CD14-positive monocyte (primary cell): ENCODE results near the gene HS3ST4. TPM values are rescaled to one million over a fixed set of nuclear protein-coding genes. Genes with fewer than 3 reads are reported as not detected.

ENCODE experiments used
- DNase-seq, 3 donors: peaks; one replicate each; pipeline ENCODE4 v3.0.0-alpha.2; 2011 to 2022
- H2AFZ ChIP-seq: 2 replicates; pipeline ENCODE4 v1.6.0; 2012; ENCODE audit warnings: mild to moderate bottlenecking, low read depth, low read length, inconsistent platforms; ENCODE audit not compliant: insufficient read depth, poor library complexity, severe bottlenecking
- H3K27ac ChIP-seq, 2 donors: 1 replicate in 1 of 2; 2 replicates in 1 of 2; pipeline ENCODE4 v1.5.1; 2012 to 2013; ENCODE audit warnings: low read length in 2 of 2, control low read depth in 1 of 2, inconsistent platforms in 1 of 2, low read depth in 1 of 2, mild to moderate bottlenecking in 1 of 2
- H3K27me3 ChIP-seq, 2 donors: one replicate each; pipeline versions ENCODE4 v1.6.0 to v1.6.1; 2011 to 2013; ENCODE audit warnings: low read length in 2 of 2; ENCODE audit not compliant: control insufficient read depth in 2 of 2, insufficient read depth in 2 of 2
- H3K36me3 ChIP-seq, 2 donors: replicated peaks in 1 of 2; 1 replicate in 1 of 2; 2 replicates in 1 of 2; pipeline versions ENCODE4 v1.5.1 to v1.6.1; 2012 to 2013; ENCODE audit warnings: low read length in 2 of 2, control low read depth in 1 of 2, inconsistent platforms in 1 of 2, mild to moderate bottlenecking in 1 of 2; ENCODE audit not compliant: insufficient read depth in 2 of 2, control insufficient read depth in 1 of 2
- H3K4me1 ChIP-seq, 2 donors: 1 replicate in 1 of 2; 2 replicates in 1 of 2; pipeline versions ENCODE4 v1.5.1 to v1.6.1; 2012 to 2013; ENCODE audit warnings: low read length in 2 of 2, control low read depth in 1 of 2, inconsistent platforms in 1 of 2, mild to moderate bottlenecking in 1 of 2, moderate library complexity in 1 of 2; ENCODE audit not compliant: insufficient read depth in 2 of 2, control insufficient read depth in 1 of 2
- H3K4me2 ChIP-seq: replicated peaks from 2 replicates; pipeline ENCODE3; 2012; ENCODE audit warnings: low read length, moderate library complexity, mild to moderate bottlenecking; ENCODE audit not compliant: poor library complexity, severe bottlenecking; ENCODE audit errors: extremely low read depth
- H3K4me3 ChIP-seq, 3 experiments: fragments of 200-600 bp in 1 of 3; sonication (generic) in 1 of 3; replicated peaks in 1 of 3; 1 replicate in 2 of 3; 2 replicates in 1 of 3; pipeline ENCODE4 v1.5.1; 2011 to 2013; ENCODE audit warnings: low read length in 3 of 3, mild to moderate bottlenecking in 3 of 3, control low read depth in 2 of 3, low read depth in 2 of 3, inconsistent platforms in 1 of 3, moderate library complexity in 1 of 3
- H3K79me2 ChIP-seq: 2 replicates; pipeline ENCODE4 v1.6.0; 2012; ENCODE audit warnings: mild to moderate bottlenecking, control low read depth, inconsistent platforms, low read length, moderate library complexity; ENCODE audit not compliant: insufficient read depth
- H3K9ac ChIP-seq: 2 replicates; pipeline ENCODE4 v1.6.0; 2017; ENCODE audit warnings: low read length, mild to moderate bottlenecking; ENCODE audit not compliant: insufficient read depth, poor library complexity, severe bottlenecking
- H3K9me3 ChIP-seq, 2 donors: replicated peaks in 1 of 2; 1 replicate in 1 of 2; 2 replicates in 1 of 2; pipeline versions ENCODE4 v1.5.1 to v1.6.1; 2012 to 2013; ENCODE audit warnings: low read length in 2 of 2, control low read depth in 1 of 2; ENCODE audit not compliant: control insufficient read depth in 1 of 2, insufficient read depth in 1 of 2
- H4K20me1 ChIP-seq: 2 replicates; pipeline ENCODE4 v1.6.0; 2012; ENCODE audit warnings: mild to moderate bottlenecking, low read length, control low read depth, moderate library complexity; ENCODE audit not compliant: insufficient read depth
- H3K27ac Mint-ChIP-seq, 7 donors: one replicate each; pipeline ENCODE4 v1.8.0; 2020; ENCODE audit warnings: mild to moderate bottlenecking in 7 of 7, mixed read lengths in 7 of 7, moderate library complexity in 6 of 7, inconsistent platforms in 2 of 7
- H3K27me3 Mint-ChIP-seq, 3 donors: one replicate each; pipeline ENCODE4 v1.8.0; 2021 to 2022; ENCODE audit warnings: low read depth in 3 of 3, mild to moderate bottlenecking in 3 of 3, mixed read lengths in 3 of 3, moderate library complexity in 3 of 3, inconsistent platforms in 1 of 3
- H3K36me3 Mint-ChIP-seq, 2 donors: one replicate each; pipeline ENCODE4 v1.8.0; 2020; ENCODE audit warnings: mixed read lengths in 2 of 2, inconsistent platforms in 1 of 2, mild to moderate bottlenecking in 1 of 2
- H3K4me1 Mint-ChIP-seq: one replicate; pipeline ENCODE4 v1.8.0; 2020; ENCODE audit warnings: mild to moderate bottlenecking, mixed read lengths
- H3K4me3 Mint-ChIP-seq, 2 donors: one replicate each; pipeline ENCODE4 v1.8.0; 2020; ENCODE audit warnings: mild to moderate bottlenecking in 2 of 2, mixed read lengths in 2 of 2, moderate library complexity in 1 of 2
- H3K9me3 Mint-ChIP-seq, 7 donors: one replicate each; pipeline ENCODE4 v1.8.0; 2020 to 2022; ENCODE audit warnings: mixed read lengths in 7 of 7, mild to moderate bottlenecking in 6 of 7, moderate library complexity in 6 of 7, inconsistent platforms in 2 of 7
- CTCF ChIP-seq: fragments of 200-600 bp; IDR thresholded peaks from one replicate; pipeline ENCODE4 v1.8.0; 2022; ENCODE audit warnings: antibody characterized with exemption, mild to moderate bottlenecking
- WGBS: methylation state at CpG from one replicate; pipeline ENCODE4 v1.1.5; 2013; ENCODE audit warnings: missing lambda C conversion rate; ENCODE audit not compliant: insufficient coverage; 5-methylcytosine and 5-hydroxymethylcytosine counted together
- intact Hi-C, 2 donors: fragments of 100-400 bp; cut with micrococcal nuclease; formaldehyde crosslinking; loops; one replicate each; pipeline versions ENCODE4 v1.15.0 to v1.15.1; 2023
- polyA plus RNA-seq, 3 donors: library from polyadenylated mRNA; depleted of rRNA in 1 of 3; unstranded in 2 of 3; stranded (reverse) in 1 of 3; fragments of 300-500 nt in 2 of 3; fragments of >200 nt in 1 of 3; fragmentation: Illumina TruSeq in 2 of 3; gene quantifications; 1 replicate in 2 of 3; 2 replicates in 1 of 3; pipeline ENCODE4 v1.2.3, GENCODE V29; 2012 to 2021

Gene HS3ST4
- polyA plus RNA-seq, 3 donors: not detected

GRCh38 chr16:25656639-25657038 is 35.1 kb upstream of the HS3ST4 start:
- Mint-ChIP-seq H3K36me3 (no peaks in the 10 kb centered on the region), H3K27me3 (peaks cover 0 to 2% (median 0%) of the 10 kb centered on the region in 3 donors), H3K27ac (no peak overlapping the region), H3K4me3 (no peak overlapping the region), H3K9me3 (peaks cover 0 to 9% (median 2%) of the 10 kb centered on the region in 7 donors), H3K4me1 (no peaks in the 10 kb centered on the region)
- intact Hi-C loops: loop anchor here in 1 of 2 donors (10.0 kb wide), 1 partner anchor 62 kb away; no protein-coding TSS in a partner anchor
- Histone ChIP-seq H4K20me1 (no peaks in the 10 kb centered on the region), H3K4me1 (no peaks in the 10 kb centered on the region), H3K4me3 (no peak overlapping the region), H3K9ac (no peak overlapping the region), H3K9me3 (no peaks in the 10 kb centered on the region), H3K36me3 (no peaks in the 10 kb centered on the region), H3K4me2 (no peak overlapping the region), H3K79me2 (no peaks in the 10 kb centered on the region), H2AFZ (no peak overlapping the region), H3K27ac (no peak overlapping the region), H3K27me3 (no peaks in the 10 kb centered on the region)
- no CpG with 5 or more reads among the region's 2 CpGs for WGBS
- no peak for TF ChIP-seq CTCF
- DNase-seq: no peak

- no peak overlapping the region for H3K4me3 Mint-ChIP-seq
- TF ChIP-seq CTCF: no peak
Measured at GRCh38 chr16:25676820-25677219, 14.9 kb upstream of the HS3ST4 start.

More at GRCh38 chr16:25676820-25677219, 14.9 kb upstream of the HS3ST4 start:
- Histone ChIP-seq H2AFZ (no peak overlapping the region), H3K9ac (no peak overlapping the region), H3K79me2 (no peaks in the 10 kb centered on the region), H3K4me2 (no peak overlapping the region), H3K4me1 (no peaks in the 10 kb centered on the region), H3K36me3 (no peaks in the 10 kb centered on the region), H4K20me1 (no peaks in the 10 kb centered on the region), H3K4me3 (no peak overlapping the region), H3K27ac (no peak overlapping the region), H3K27me3 (no peaks in the 10 kb centered on the region), H3K9me3 (no peaks in the 10 kb centered on the region)
- no peak overlapping the region for H3K27ac Mint-ChIP-seq
- peaks cover 2 to 7% (median 6%) of the 10 kb centered on the region in 3 donors for H3K27me3 Mint-ChIP-seq
- H3K36me3 Mint-ChIP-seq: no peaks in the 10 kb centered on the region
- intact Hi-C loops: no loop called here
- H3K9me3 Mint-ChIP-seq: peaks cover 0 to 2% (median 0%) of the 10 kb centered on the region in 7 donors
- H3K4me1 Mint-ChIP-seq: no peaks in the 10 kb centered on the region
- no CpG with 5 or more reads among the region's 2 CpGs for WGBS
- DNase-seq: no peak
